ENCODE measurements around the gene CEP41. TPM values are rescaled to one million over a fixed set of nuclear protein-coding genes. Genes with fewer than 3 reads are reported as not detected.

The CEP41 gene
- total and polyA plus RNA-seq, 8 donors: 12.4 to 34.2 (median 28.6) TPM

GRCh38 chr7:130435311-130435854 lies 5.4 kb downstream of the CEP41 start:
- Histone ChIP-seq H3K27me3 (no peaks in the 10 kb centered on the region), H3K4me1 (peaks cover 4 to 37% of the 10 kb centered on the region in 2 donors), H3K27ac (no peak overlapping the region), H3K9me3 (no peaks in the 10 kb centered on the region), H3K4me3 (no peak overlapping the region), H3K36me3 (no peaks in the 10 kb centered on the region)
- ATAC-seq: no peak
- DNase-seq: no peak
- intact Hi-C loops (cut with DNase I): no loop called here
- no peak for TF ChIP-seq CTCF (IDR thresholded peaks at IDR 0.05)

GRCh38 chr7:130433301-130433700 lies 7.5 kb downstream of the CEP41 start:
- no peaks in the 10 kb centered on the region for H3K9me3 ChIP-seq
- no peaks in the 10 kb centered on the region for H3K36me3 ChIP-seq
- H3K27ac ChIP-seq: peak overlapping the region in 1 of 2 donors; percentile 13
- DNase-seq: no peak
- no peak overlapping the region for H3K4me3 ChIP-seq
- intact Hi-C loops (cut with DNase I): no loop called here
- no peak for TF ChIP-seq CTCF (IDR thresholded peaks at IDR 0.05)
- H3K27me3 ChIP-seq: no peaks in the 10 kb centered on the region
- peaks cover 4 to 35% of the 10 kb centered on the region in 2 donors for H3K4me1 ChIP-seq
- no peak for ATAC-seq

GRCh38 chr7:130432886-130433285 lies 7.9 kb downstream of the CEP41 start:
- TF ChIP-seq CTCF (IDR thresholded peaks at IDR 0.05): no peak
- Histone ChIP-seq H3K27ac (no peak overlapping the region), H3K4me1 (peaks cover 4 to 35% of the 10 kb centered on the region in 2 donors), H3K27me3 (no peaks in the 10 kb centered on the region), H3K4me3 (no peak overlapping the region), H3K36me3 (no peaks in the 10 kb centered on the region), H3K9me3 (no peaks in the 10 kb centered on the region)
- DNase-seq: no peak
- intact Hi-C loops (cut with DNase I): no loop called here
- peak; percentile 46 for ATAC-seq

- peaks cover 4 to 35% of the 10 kb centered on the region in 2 donors for H3K4me1 ChIP-seq
- peak; percentile 16 for ATAC-seq
These were observed 9.8 kb downstream of the CEP41 start for GRCh38 chr7:130430841-130431666.

More at GRCh38 chr7:130430841-130431666, 9.8 kb downstream of the CEP41 start:
- Histone ChIP-seq H3K27me3 (no peaks in the 10 kb centered on the region), H3K9me3 (no peaks in the 10 kb centered on the region), H3K27ac (peak overlapping the region; percentile 2 to 30), H3K36me3 (no peaks in the 10 kb centered on the region), H3K4me3 (no peak overlapping the region)
- DNase-seq: peak in 2 of 4 donors; percentile 76 to 77
- intact Hi-C loops (cut with DNase I): no loop called here
- no peak for TF ChIP-seq CTCF (IDR thresholded peaks at IDR 0.05)

Data from left lung (tissue), 10 donors.